HUES6 (cell line): ENCODE results near the gene ADAMTS15.

Experiments used
- H3K27ac ChIP-seq: 2 replicates; pipeline ENCODE4 v1.7.0; 2013; ENCODE audit warnings: low read depth, mild to moderate bottlenecking, low read length, inconsistent platforms
- H3K27me3 ChIP-seq: 2 replicates; pipeline ENCODE4 v1.6.1; 2013; ENCODE audit warnings: low read length; ENCODE audit not compliant: control insufficient read depth, insufficient read depth
- H3K36me3 ChIP-seq: 2 replicates; pipeline ENCODE4 v1.6.1; 2013; ENCODE audit warnings: low read length; ENCODE audit not compliant: control insufficient read depth, insufficient read depth
- H3K4me1 ChIP-seq: 2 replicates; pipeline ENCODE4 v1.6.1; 2013; ENCODE audit warnings: low read length; ENCODE audit not compliant: control insufficient read depth, insufficient read depth
- H3K4me3 ChIP-seq: 2 replicates; pipeline ENCODE4 v1.5.1; 2013; ENCODE audit warnings: low read depth, low read length
- H3K9ac ChIP-seq: one replicate; pipeline ENCODE4 v1.6.1; 2013; ENCODE audit warnings: mild to moderate bottlenecking, low read length
- H3K9me3 ChIP-seq: 2 replicates; pipeline ENCODE4 v1.6.1; 2013; ENCODE audit warnings: low read depth, low read length; ENCODE audit not compliant: control insufficient read depth, insufficient read depth

ADAMTS15 gene

GRCh38 chr11:130418756-130419155, 29.7 kb upstream of the ADAMTS15 start:
- H3K9me3 ChIP-seq = no peaks in the 10 kb centered on the region
- no peak overlapping the region for H3K27ac ChIP-seq
- H3K4me1 ChIP-seq = peaks cover 13% of the 10 kb centered on the region; the same call in 1 of the 2 replicates
- no peak overlapping the region for H3K4me3 ChIP-seq
- H3K9ac ChIP-seq = no peak overlapping the region
- no peaks in the 10 kb centered on the region; the same call in 1 of the 2 replicates for H3K27me3 ChIP-seq
- no peaks in the 10 kb centered on the region for H3K36me3 ChIP-seq

GRCh38 chr11:130420478-130421198, 27.8 kb upstream of the ADAMTS15 start:
- peaks cover 11% of the 10 kb centered on the region; the same call in 1 of the 2 replicates for H3K4me1 ChIP-seq
- H3K4me3 ChIP-seq = no peak overlapping the region
- no peak overlapping the region for H3K27ac ChIP-seq
- no peak overlapping the region for H3K9ac ChIP-seq
- no peaks in the 10 kb centered on the region for H3K36me3 ChIP-seq
- no peaks in the 10 kb centered on the region for H3K9me3 ChIP-seq
- H3K27me3 ChIP-seq = peaks cover 15% of the 10 kb centered on the region; the same call in 1 of the 2 replicates

- peaks cover 6% of the 10 kb centered on the region; the same call in 1 of the 2 replicates for H3K4me1 ChIP-seq
- no peak overlapping the region for H3K4me3 ChIP-seq
- peaks cover 21% of the 10 kb centered on the region for H3K27me3 ChIP-seq
- H3K9me3 ChIP-seq = no peaks in the 10 kb centered on the region
- no peak overlapping the region for H3K9ac ChIP-seq
- no peak overlapping the region for H3K27ac ChIP-seq
- no peaks in the 10 kb centered on the region for H3K36me3 ChIP-seq
Observed at GRCh38 chr11:130421199-130421585, 27.3 kb upstream of the ADAMTS15 start.

GRCh38 chr11:130421697-130422096, 26.7 kb upstream of the ADAMTS15 start:
- Histone ChIP-seq H3K9ac (no peak overlapping the region), H3K4me3 (no peak overlapping the region), H3K27ac (no peak overlapping the region), H3K27me3 (peaks cover 26% of the 10 kb centered on the region), H3K9me3 (no peaks in the 10 kb centered on the region), H3K4me1 (peaks cover 6% of the 10 kb centered on the region; the same call in 1 of the 2 replicates), H3K36me3 (no peaks in the 10 kb centered on the region)

- H3K4me1 ChIP-seq = peaks cover 10% of the 10 kb centered on the region; the same call in 1 of the 2 replicates
- peaks cover 33% of the 10 kb centered on the region for H3K27me3 ChIP-seq
- H3K4me3 ChIP-seq = no peak overlapping the region
- no peak overlapping the region for H3K27ac ChIP-seq
- H3K36me3 ChIP-seq = no peaks in the 10 kb centered on the region
- H3K9me3 ChIP-seq = no peaks in the 10 kb centered on the region
- H3K9ac ChIP-seq = no peak overlapping the region
Observed at GRCh38 chr11:130422251-130422995, 26.0 kb upstream of the ADAMTS15 start.

- H3K27me3 ChIP-seq = peaks cover 44% of the 10 kb centered on the region
- no peak overlapping the region for H3K4me3 ChIP-seq
- no peaks in the 10 kb centered on the region for H3K9me3 ChIP-seq
- H3K27ac ChIP-seq = no peak overlapping the region
- H3K4me1 ChIP-seq = peaks cover 10% of the 10 kb centered on the region
- H3K9ac ChIP-seq = no peak overlapping the region
- H3K36me3 ChIP-seq = no peaks in the 10 kb centered on the region
Observed at GRCh38 chr11:130423541-130424142, 24.8 kb upstream of the ADAMTS15 start.

- Histone ChIP-seq H3K36me3 (no peaks in the 10 kb centered on the region), H3K27ac (no peak overlapping the region), H3K9ac (no peak overlapping the region), H3K27me3 (peaks cover 55% of the 10 kb centered on the region), H3K9me3 (no peaks in the 10 kb centered on the region), H3K4me1 (peaks cover 13% of the 10 kb centered on the region), H3K4me3 (no peak overlapping the region)
Observed at GRCh38 chr11:130424613-130425140, 23.8 kb upstream of the ADAMTS15 start.

GRCh38 chr11:130425156-130425555, 23.3 kb upstream of the ADAMTS15 start:
- no peak overlapping the region for H3K4me3 ChIP-seq
- H3K9ac ChIP-seq = no peak overlapping the region
- peaks cover 13% of the 10 kb centered on the region for H3K4me1 ChIP-seq
- H3K9me3 ChIP-seq = no peaks in the 10 kb centered on the region
- peaks cover 59% of the 10 kb centered on the region for H3K27me3 ChIP-seq
- no peaks in the 10 kb centered on the region for H3K36me3 ChIP-seq
- no peak overlapping the region for H3K27ac ChIP-seq

GRCh38 chr11:130426223-130426836, 22.1 kb upstream of the ADAMTS15 start:
- no peaks in the 10 kb centered on the region for H3K9me3 ChIP-seq
- H3K27me3 ChIP-seq = peaks cover 68% of the 10 kb centered on the region
- no peak overlapping the region for H3K4me3 ChIP-seq
- H3K4me1 ChIP-seq = peaks cover 13% of the 10 kb centered on the region
- no peak overlapping the region for H3K27ac ChIP-seq
- no peaks in the 10 kb centered on the region for H3K36me3 ChIP-seq
- no peak overlapping the region for H3K9ac ChIP-seq

- peak overlapping the region; percentile 66 for H3K4me3 ChIP-seq
- H3K27me3 ChIP-seq = peaks cover 68% of the 10 kb centered on the region
- H3K36me3 ChIP-seq = no peaks in the 10 kb centered on the region
- peaks cover 13% of the 10 kb centered on the region for H3K4me1 ChIP-seq
- H3K27ac ChIP-seq = no peak overlapping the region
- no peak overlapping the region for H3K9ac ChIP-seq
- no peaks in the 10 kb centered on the region for H3K9me3 ChIP-seq
Observed at GRCh38 chr11:130426837-130427341, 21.6 kb upstream of the ADAMTS15 start.
